Activated B cell treated with CpG ODN at 0.5 μM for 24 hours (primary cell): ENCODE results near the gene ELP1. TPM values are rescaled to one million over a fixed set of nuclear protein-coding genes. Genes with fewer than 3 reads are reported as not detected.
A peak's percentile ranks its signal among the peaks of the same experiment; 100 is the strongest.
"Not testable (repeated sequence)": the region's sequence is repeated elsewhere in the genome, so short reads cannot be mapped to it uniquely, and the experiment has no call there.

ENCODE experiments used
- ATAC-seq: fragments of 200-7000 bp; cut with Tn5 transposase; one replicate; pipeline ENCODE4 v1.10.0; 2021; ENCODE audit warnings: low read depth, mild to moderate bottlenecking, moderate library complexity
- CTCF ChIA-PET: fragments of 350-600 bp; sonication (Branson Sonifier 250); formaldehyde crosslinking; loops from one replicate; lab custom pipeline; 2021; ENCODE audit warnings: antibody characterized with exemption; lab: Charles Lee
- POLR2A ChIA-PET: fragments of 350-600 bp; sonication (Branson Sonifier 250); formaldehyde crosslinking; loops from one replicate; lab custom pipeline; 2021; ENCODE audit warnings: antibody characterized with exemption; lab: Charles Lee
- DNase-seq: peaks from one replicate; pipeline ENCODE4 v3.0.0; 2022
- H3K27ac Mint-ChIP-seq: one replicate; pipeline ENCODE4 v1.8.0; 2020; ENCODE audit warnings: mixed read lengths
- H3K27me3 Mint-ChIP-seq: one replicate; pipeline ENCODE4 v1.8.0; 2021; ENCODE audit warnings: mixed read lengths
- H3K36me3 Mint-ChIP-seq: one replicate; pipeline ENCODE4 v1.8.0; 2021; ENCODE audit warnings: low read depth, mixed read lengths
- H3K4me1 Mint-ChIP-seq: one replicate; pipeline ENCODE4 v1.8.0; 2021; ENCODE audit warnings: mixed read lengths
- H3K4me3 Mint-ChIP-seq: one replicate; pipeline ENCODE4 v1.8.0; 2020; ENCODE audit warnings: mild to moderate bottlenecking, mixed read lengths
- H3K9me3 Mint-ChIP-seq: one replicate; pipeline ENCODE4 v1.8.0; 2020; ENCODE audit warnings: mixed read lengths
- CTCF ChIP-seq: fragments of 200-600 bp; IDR thresholded peaks from one replicate; pipeline ENCODE4 v1.8.0; 2022; ENCODE audit warnings: antibody characterized with exemption, mild to moderate bottlenecking
- intact Hi-C: fragments of 100-400 bp; cut with micrococcal nuclease; formaldehyde crosslinking; loops from one replicate; pipeline ENCODE4 v1.15.1; 2024
- total RNA-seq: library from RNA; stranded (reverse); gene quantifications from 2 replicates; pipeline ENCODE4 v1.2.3, GENCODE V29; 2022

ELP1 gene
- total RNA-seq, 1 donor from 2014 or later = 25.0 TPM

- no peak overlapping the region for H3K27ac Mint-ChIP-seq
- H3K9me3 Mint-ChIP-seq = no peaks in the 10 kb centered on the region
- H3K4me3 Mint-ChIP-seq = no peak overlapping the region
- CTCF ChIA-PET = no interaction called here
- ATAC-seq (no peak), DNase-seq (no peak)
- intact Hi-C loops = no loop called here
- no peak for TF ChIP-seq CTCF
- H3K27me3 Mint-ChIP-seq = no peaks in the 10 kb centered on the region
- POLR2A ChIA-PET = no interaction called here
- no peaks in the 10 kb centered on the region for H3K36me3 Mint-ChIP-seq
- peaks cover 23% of the 10 kb centered on the region for H3K4me1 Mint-ChIP-seq
Observed at GRCh38 chr9:108844391-108844790, 89.5 kb downstream of the ELP1 start.

DNA sequence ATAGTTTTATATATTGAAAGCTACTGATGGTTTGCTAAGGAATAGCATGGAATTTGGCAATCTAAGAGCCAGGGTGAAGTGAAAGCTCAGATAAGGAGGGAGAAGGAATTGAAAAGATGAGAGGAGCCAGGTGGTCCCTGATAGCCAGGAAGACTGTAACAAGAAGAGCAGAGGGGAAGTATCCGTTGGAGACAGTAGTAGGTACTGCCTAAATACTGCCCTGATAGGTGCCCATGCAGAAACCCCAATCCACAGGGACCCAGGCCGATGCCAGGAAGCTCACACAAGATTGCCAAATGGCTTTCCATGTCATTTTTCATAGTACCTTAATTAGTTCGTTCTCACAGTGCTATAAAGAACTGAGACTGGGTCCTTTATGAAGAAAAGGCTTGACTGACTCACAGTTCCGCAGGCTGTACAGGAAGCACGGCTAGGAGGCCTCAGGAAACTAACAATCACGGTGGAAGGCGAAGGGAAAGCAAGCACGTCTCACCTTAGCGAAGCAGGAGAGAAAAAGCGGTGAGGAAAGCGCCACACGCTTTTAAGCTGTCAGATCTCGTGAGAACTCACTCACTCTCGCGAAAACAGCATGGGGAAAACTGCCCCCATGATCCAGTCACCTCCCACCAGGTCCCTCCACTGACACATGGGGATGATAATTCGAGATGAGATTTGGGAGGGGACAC, 91.2 kb downstream of the ELP1 start:
- Mint-ChIP-seq H3K36me3 (no peaks in the 10 kb centered on the region), H3K27ac (peak overlapping the region; percentile 78), H3K27me3 (no peaks in the 10 kb centered on the region), H3K4me3 (peak overlapping the region; percentile 83), H3K4me1 (peaks cover 23% of the 10 kb centered on the region), H3K9me3 (no peaks in the 10 kb centered on the region)
- POLR2A ChIA-PET = no interaction called here
- ATAC-seq = peak; percentile 18
- intact Hi-C loops = no loop called here
- CTCF ChIA-PET = no interaction called here
- DNase-seq = no peak
- TF ChIP-seq CTCF = no peak

DNA sequence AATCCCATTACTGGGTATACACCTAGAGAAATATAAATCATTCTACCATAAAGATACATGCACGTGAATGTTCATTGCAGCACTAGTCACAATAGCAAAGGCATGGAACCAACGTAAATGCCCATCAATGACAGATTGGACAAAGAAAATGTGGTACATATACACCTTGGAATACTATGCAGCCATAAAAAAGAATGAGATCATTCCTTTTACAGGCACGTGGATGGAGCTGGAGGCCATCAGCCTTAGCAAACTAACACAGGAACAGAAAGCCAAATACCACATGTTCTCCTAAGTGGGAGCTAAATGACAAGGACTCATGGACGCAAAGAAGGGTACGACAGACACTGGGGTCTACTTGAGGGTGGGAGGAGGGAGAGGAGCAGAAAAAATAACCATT, 94.4 kb downstream of the ELP1 start:
- DNase-seq, H3K9me3 Mint-ChIP-seq, H3K4me3 Mint-ChIP-seq, H3K27ac Mint-ChIP-seq, ATAC-seq, H3K27me3 Mint-ChIP-seq, POLR2A ChIA-PET, CTCF ChIA-PET, H3K36me3 Mint-ChIP-seq, intact Hi-C loops: not testable (repeated sequence)
- peaks cover 30% of the 10 kb centered on the region for H3K4me1 Mint-ChIP-seq

- H3K27me3 Mint-ChIP-seq = no peaks in the 10 kb centered on the region
- no peaks in the 10 kb centered on the region for H3K9me3 Mint-ChIP-seq
- DNase-seq (no peak), ATAC-seq (no peak)
- CTCF ChIA-PET = no interaction called here
- H3K36me3 Mint-ChIP-seq = no peaks in the 10 kb centered on the region
- H3K27ac Mint-ChIP-seq = no peak overlapping the region
- no peak overlapping the region for H3K4me3 Mint-ChIP-seq
- no peak for TF ChIP-seq CTCF
- H3K4me1 Mint-ChIP-seq = peaks cover 31% of the 10 kb centered on the region
- intact Hi-C loops = no loop called here
- POLR2A ChIA-PET = no interaction called here
Observed at GRCh38 chr9:108838017-108838416, 95.9 kb downstream of the ELP1 start.

- CTCF ChIA-PET = no interaction called here
- ATAC-seq = no peak
Observed at GRCh38 chr9:108837530-108837929, 96.4 kb downstream of the ELP1 start.

More at GRCh38 chr9:108837530-108837929, 96.4 kb downstream of the ELP1 start:
- no peak overlapping the region for H3K4me3 Mint-ChIP-seq
- H3K4me1 Mint-ChIP-seq = peaks cover 26% of the 10 kb centered on the region
- H3K9me3 Mint-ChIP-seq = no peaks in the 10 kb centered on the region
- no peak for DNase-seq
- no peak overlapping the region for H3K27ac Mint-ChIP-seq
- H3K27me3 Mint-ChIP-seq = no peaks in the 10 kb centered on the region
- H3K36me3 Mint-ChIP-seq = no peaks in the 10 kb centered on the region
- TF ChIP-seq CTCF = no peak
- intact Hi-C loops = no loop called here
- POLR2A ChIA-PET = no interaction called here
